ENCODE results near the gene SNX20.

Gene SNX20

GRCh38 chr16:50697881-50698767, 17.0 kb upstream of the SNX20 start:
- DNase-seq (ENCODE audit: low spot score in 2 of 2) (no peak), ATAC-seq (replicated peaks; ENCODE audit: extremely low read depth, poor library complexity, severe bottlenecking) (peak; percentile 35)
- Mint-ChIP-seq H3K36me3 (ENCODE audit: insufficient read depth) (peaks cover 7% of the 10 kb centered on the region), H3K9me3 (no peaks in the 10 kb centered on the region), H3K4me3 (peak overlapping the region; percentile 82), H3K4me1 (peaks cover 58% of the 10 kb centered on the region), H3K27ac (ENCODE audit: low read depth) (peak overlapping the region; percentile 94), H3K27me3 (no peaks in the 10 kb centered on the region)

- Mint-ChIP-seq H3K27me3 (no peaks in the 10 kb centered on the region), H3K4me1 (peaks cover 66% of the 10 kb centered on the region), H3K4me3 (peak overlapping the region; percentile 82), H3K27ac (ENCODE audit: low read depth) (peak overlapping the region; percentile 94), H3K9me3 (no peaks in the 10 kb centered on the region), H3K36me3 (ENCODE audit: insufficient read depth) (peaks cover 7% of the 10 kb centered on the region)
- DNase-seq (ENCODE audit: low spot score in 2 of 2) (no peak), ATAC-seq (replicated peaks; ENCODE audit: extremely low read depth, poor library complexity, severe bottlenecking) (no peak)
These were observed 16.3 kb upstream of the SNX20 start for GRCh38 chr16:50697421-50697715.

GRCh38 chr16:50696575-50697420, 15.7 kb upstream of the SNX20 start:
- peak; percentile 63 for ATAC-seq (replicated peaks; ENCODE audit: extremely low read depth, poor library complexity, severe bottlenecking)
- Mint-ChIP-seq H3K27me3 (no peaks in the 10 kb centered on the region), H3K27ac (ENCODE audit: low read depth) (peak overlapping the region; percentile 94), H3K4me1 (peaks cover 69% of the 10 kb centered on the region), H3K9me3 (no peaks in the 10 kb centered on the region), H3K36me3 (ENCODE audit: insufficient read depth) (peaks cover 7% of the 10 kb centered on the region), H3K4me3 (peak overlapping the region; percentile 82)
- peak in 1 of 2 donors; percentile 63 for DNase-seq (ENCODE audit: low spot score in 2 of 2)

GRCh38 chr16:50696126-50696525, 15.0 kb upstream of the SNX20 start:
- ATAC-seq (replicated peaks; ENCODE audit: extremely low read depth, poor library complexity, severe bottlenecking) (no peak), DNase-seq (ENCODE audit: low spot score in 2 of 2) (no peak)
- H3K4me3 Mint-ChIP-seq: peak overlapping the region; percentile 26
- H3K27me3 Mint-ChIP-seq: no peaks in the 10 kb centered on the region
- no peaks in the 10 kb centered on the region for H3K9me3 Mint-ChIP-seq
- peaks cover 69% of the 10 kb centered on the region for H3K4me1 Mint-ChIP-seq
- H3K27ac Mint-ChIP-seq (ENCODE audit: low read depth): peak overlapping the region; percentile 94
- H3K36me3 Mint-ChIP-seq (ENCODE audit: insufficient read depth): peaks cover 7% of the 10 kb centered on the region

- Mint-ChIP-seq H3K27me3 (no peaks in the 10 kb centered on the region), H3K27ac (ENCODE audit: low read depth) (peak overlapping the region; percentile 94), H3K36me3 (ENCODE audit: insufficient read depth) (peaks cover 5% of the 10 kb centered on the region), H3K4me1 (peaks cover 73% of the 10 kb centered on the region), H3K4me3 (peak overlapping the region; percentile 26), H3K9me3 (no peaks in the 10 kb centered on the region)
- DNase-seq (ENCODE audit: low spot score in 2 of 2): no peak
- no peak for ATAC-seq (replicated peaks; ENCODE audit: extremely low read depth, poor library complexity, severe bottlenecking)
These were observed 14.2 kb upstream of the SNX20 start for GRCh38 chr16:50695017-50696000.

DNA sequence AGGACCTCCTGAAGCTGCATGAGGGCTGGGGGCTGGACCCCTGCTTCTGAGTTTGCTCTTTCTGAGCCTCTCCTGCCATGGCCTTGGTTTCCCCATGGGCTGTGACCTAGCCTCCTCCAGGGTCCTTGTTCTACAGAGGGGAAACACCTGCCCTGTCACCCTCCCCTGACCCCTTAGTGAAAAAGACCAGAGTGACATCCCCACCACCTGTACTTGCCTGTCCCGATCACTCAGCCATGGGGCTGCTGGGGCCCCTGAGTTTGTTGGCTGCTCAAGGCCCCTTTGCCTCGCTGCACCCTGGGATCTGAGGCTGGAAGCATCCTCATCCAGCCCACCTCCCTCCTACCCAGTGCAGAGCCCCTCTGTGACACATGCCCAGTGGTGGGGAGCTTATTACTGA, 13.1 kb upstream of the SNX20 start:
- DNase-seq (ENCODE audit: low spot score in 2 of 2) (no peak), ATAC-seq (replicated peaks; ENCODE audit: extremely low read depth, poor library complexity, severe bottlenecking) (no peak)
- no peaks in the 10 kb centered on the region for H3K27me3 Mint-ChIP-seq
- peak overlapping the region; percentile 94 for H3K27ac Mint-ChIP-seq (ENCODE audit: low read depth)
- H3K4me3 Mint-ChIP-seq: peak overlapping the region; percentile 80
- H3K9me3 Mint-ChIP-seq: no peaks in the 10 kb centered on the region
- peaks cover 66% of the 10 kb centered on the region for H3K4me1 Mint-ChIP-seq
- H3K36me3 Mint-ChIP-seq (ENCODE audit: insufficient read depth): peaks cover 5% of the 10 kb centered on the region

DNA sequence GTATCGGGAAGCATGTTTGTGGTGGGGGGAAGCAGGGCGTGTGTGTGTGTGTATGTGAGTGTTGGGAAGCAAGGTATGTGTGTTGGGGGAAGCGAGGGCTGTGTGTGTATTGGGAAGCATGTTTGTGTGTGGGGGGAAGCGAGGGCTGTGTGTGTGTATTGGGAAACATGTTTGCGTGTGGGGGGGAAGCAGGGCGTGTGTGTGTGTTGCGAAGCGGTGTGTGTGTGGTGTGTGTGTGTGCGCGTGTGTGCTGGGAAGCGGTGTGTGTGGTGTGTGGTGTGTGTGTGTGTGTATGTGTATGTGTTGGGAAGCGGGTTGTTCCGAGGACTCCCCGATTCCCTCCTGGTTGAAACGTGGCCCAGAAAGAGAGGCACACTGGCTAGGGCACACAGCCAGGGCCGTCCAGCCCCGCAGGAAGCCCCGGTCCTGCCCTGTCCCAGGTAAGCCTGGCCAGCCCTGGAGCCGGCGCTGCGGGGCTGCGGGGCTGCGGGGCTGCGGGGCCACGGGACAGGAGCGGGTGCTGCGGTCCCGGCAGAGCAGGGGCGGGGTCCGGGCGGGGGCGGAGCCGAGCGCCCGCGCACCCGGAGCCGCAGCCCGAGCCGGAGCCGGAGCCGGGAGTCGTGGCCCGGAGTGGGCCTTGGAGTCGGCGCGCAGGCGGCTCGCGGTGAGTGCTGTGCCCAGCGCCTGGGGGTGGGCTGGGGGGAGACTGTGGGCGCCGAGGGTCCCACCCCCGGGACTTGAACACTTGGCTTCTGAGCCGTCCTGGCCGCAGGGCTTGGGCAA, 12.1 kb upstream of the SNX20 start, which contains the start of gene NOD2:
NOD2 (plus strand) TSS at position 608 of the 783 bp plus-strand sequence. CDS start 5,890 bp downstream, outside the sequence.
- DNase-seq (ENCODE audit: low spot score in 2 of 2): no peak
- Mint-ChIP-seq H3K4me1 (peaks cover 62% of the 10 kb centered on the region), H3K27me3 (no peaks in the 10 kb centered on the region), H3K4me3 (peak within 1 kb of the TSS; percentile 80), H3K9me3 (no peaks in the 10 kb centered on the region), H3K36me3 (ENCODE audit: insufficient read depth) (peaks cover 6% of the 10 kb centered on the region), H3K27ac (ENCODE audit: low read depth) (peak within 1 kb of the TSS; percentile 94)
- peak; percentile 30 for ATAC-seq (replicated peaks; ENCODE audit: extremely low read depth, poor library complexity, severe bottlenecking)

- ATAC-seq (replicated peaks; ENCODE audit: extremely low read depth, poor library complexity, severe bottlenecking) (no peak), DNase-seq (ENCODE audit: low spot score in 2 of 2) (no peak)
- peak overlapping the region; percentile 36 for H3K27ac Mint-ChIP-seq (ENCODE audit: low read depth)
- H3K36me3 Mint-ChIP-seq (ENCODE audit: insufficient read depth): peaks cover 7% of the 10 kb centered on the region
- H3K4me1 Mint-ChIP-seq: peaks cover 56% of the 10 kb centered on the region
- H3K27me3 Mint-ChIP-seq: no peaks in the 10 kb centered on the region
- H3K4me3 Mint-ChIP-seq: peak overlapping the region; percentile 78
- H3K9me3 Mint-ChIP-seq: no peaks in the 10 kb centered on the region
These were observed 11.5 kb upstream of the SNX20 start for GRCh38 chr16:50692644-50692998.

DNA sequence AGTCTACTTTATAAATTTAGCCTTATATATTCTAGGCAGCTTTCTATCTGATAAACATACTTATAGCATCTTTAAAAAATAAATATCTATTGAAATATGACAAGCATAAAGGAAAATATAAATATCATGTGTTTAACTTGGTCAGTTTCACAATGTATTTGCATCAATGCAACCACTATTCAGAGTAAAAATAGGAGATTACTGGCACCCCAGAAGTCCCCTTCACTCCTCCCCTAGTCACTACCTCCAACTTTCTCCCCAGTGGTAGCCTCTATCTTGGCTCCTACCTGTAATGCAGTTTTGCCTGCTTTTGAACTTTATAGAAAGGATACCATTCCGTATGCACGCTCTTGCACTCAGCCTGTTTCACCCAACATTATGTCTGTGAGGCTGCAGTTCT, 9.1 kb upstream of the SNX20 start:
- no peak overlapping the region for H3K27ac Mint-ChIP-seq (ENCODE audit: low read depth)
- no peaks in the 10 kb centered on the region for H3K9me3 Mint-ChIP-seq
- ATAC-seq (replicated peaks; ENCODE audit: extremely low read depth, poor library complexity, severe bottlenecking) (no peak), DNase-seq (ENCODE audit: low spot score in 2 of 2) (no peak)
- H3K27me3 Mint-ChIP-seq: no peaks in the 10 kb centered on the region
- H3K4me1 Mint-ChIP-seq: peaks cover 49% of the 10 kb centered on the region
- peaks cover 7% of the 10 kb centered on the region for H3K36me3 Mint-ChIP-seq (ENCODE audit: insufficient read depth)
- no peak overlapping the region for H3K4me3 Mint-ChIP-seq

- Mint-ChIP-seq H3K4me1 (peaks cover 49% of the 10 kb centered on the region), H3K36me3 (ENCODE audit: insufficient read depth) (peaks cover 8% of the 10 kb centered on the region), H3K4me3 (no peak overlapping the region), H3K27me3 (no peaks in the 10 kb centered on the region), H3K27ac (ENCODE audit: low read depth) (no peak overlapping the region), H3K9me3 (no peaks in the 10 kb centered on the region)
- ATAC-seq (replicated peaks; ENCODE audit: extremely low read depth, poor library complexity, severe bottlenecking): no peak
- DNase-seq (ENCODE audit: low spot score in 2 of 2): no peak
These were observed 7.8 kb upstream of the SNX20 start for GRCh38 chr16:50688867-50689266.

DNA sequence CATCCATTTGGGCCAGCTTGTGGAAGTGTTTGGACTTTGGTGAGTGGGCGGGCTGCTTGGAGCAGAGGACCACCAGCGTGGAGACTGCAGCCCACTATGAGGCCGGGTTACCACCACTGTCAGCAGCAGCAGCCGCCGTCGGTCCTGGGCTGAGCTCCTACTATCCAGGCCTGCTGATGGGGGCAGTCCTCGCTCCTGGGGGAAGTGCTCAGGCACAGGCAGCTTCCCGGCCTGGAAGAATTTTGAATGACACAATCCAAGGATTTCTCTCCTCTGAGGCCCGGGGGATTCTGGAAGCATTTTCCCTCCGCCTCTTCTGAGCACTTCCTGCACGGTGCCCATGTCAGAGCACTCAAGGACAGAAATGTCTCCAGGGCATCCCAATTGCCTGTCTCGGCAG, 7.0 kb upstream of the SNX20 start:
- Mint-ChIP-seq H3K36me3 (ENCODE audit: insufficient read depth) (peaks cover 9% of the 10 kb centered on the region), H3K4me1 (peaks cover 55% of the 10 kb centered on the region), H3K9me3 (no peaks in the 10 kb centered on the region), H3K27ac (ENCODE audit: low read depth) (no peak overlapping the region), H3K4me3 (no peak overlapping the region), H3K27me3 (no peaks in the 10 kb centered on the region)
- ATAC-seq (replicated peaks; ENCODE audit: extremely low read depth, poor library complexity, severe bottlenecking) (no peak), DNase-seq (ENCODE audit: low spot score in 2 of 2) (no peak)

Data from central memory CD8-positive, alpha-beta T cell (primary cell).